ENCODE measurements around the gene MUC21. TPM values are rescaled to one million over a fixed set of nuclear protein-coding genes. Genes with fewer than 3 reads are reported as not detected.
"Not testable (repeated sequence)": the region's sequence is repeated elsewhere in the genome, so short reads cannot be mapped to it uniquely, and the experiment has no call there.

The MUC21 gene
- total RNA-seq, 1 experiment from 2014 or later: not detected

- no peak for DNase-seq (ENCODE audit: extremely low read depth, low read depth)
Measured at GRCh38 chr6:31005249-31006020, 21.9 kb downstream of the MUC21 start.

- DNase-seq (ENCODE audit: extremely low read depth, low read depth): no peak
Measured at GRCh38 chr6:31007694-31008093, 24.2 kb downstream of the MUC21 start.

- no peak for DNase-seq (ENCODE audit: extremely low read depth, low read depth)
Measured at GRCh38 chr6:31008165-31008564, 24.6 kb downstream of the MUC21 start.

- DNase-seq (ENCODE audit: extremely low read depth, low read depth): no peak
Measured at GRCh38 chr6:31009731-31010130, 26.2 kb downstream of the MUC21 start.

- DNase-seq (ENCODE audit: extremely low read depth, low read depth): no peak
Measured at GRCh38 chr6:31010393-31011060, 27.0 kb downstream of the MUC21 start, which contains the start of gene MUC22. MUC22 (plus strand) TSS chr6:31010474; CDS start chr6:31010707, 233 bp downstream.

GRCh38 chr6:31011153-31011552, 27.6 kb downstream of the MUC21 start:
- DNase-seq (ENCODE audit: extremely low read depth, low read depth): no peak

GRCh38 chr6:31016659-31017299, 33.3 kb downstream of the MUC21 start:
- DNase-seq (ENCODE audit: extremely low read depth, low read depth): no peak

- DNase-seq (ENCODE audit: extremely low read depth, low read depth): not testable (repeated sequence)
Measured at GRCh38 chr6:31017436-31017835, 33.9 kb downstream of the MUC21 start.

- no peak for DNase-seq (ENCODE audit: extremely low read depth, low read depth)
Measured at GRCh38 chr6:31020057-31020456, 36.5 kb downstream of the MUC21 start.

- not testable (repeated sequence) for DNase-seq (ENCODE audit: extremely low read depth, low read depth)
Measured at GRCh38 chr6:31020631-31021255, 37.2 kb downstream of the MUC21 start.

- DNase-seq (ENCODE audit: extremely low read depth, low read depth): not testable (repeated sequence)
Measured at GRCh38 chr6:31021705-31022531, 38.4 kb downstream of the MUC21 start.

GRCh38 chr6:31025595-31025994, 42.1 kb downstream of the MUC21 start:
- DNase-seq (ENCODE audit: extremely low read depth, low read depth): no peak

- no peak for DNase-seq (ENCODE audit: extremely low read depth, low read depth)
Measured at GRCh38 chr6:31031095-31031494, 47.6 kb downstream of the MUC21 start.

- no peak for DNase-seq (ENCODE audit: extremely low read depth, low read depth)
Measured at GRCh38 chr6:31033075-31033474, 49.6 kb downstream of the MUC21 start.

- DNase-seq (ENCODE audit: extremely low read depth, low read depth): no peak
Measured at GRCh38 chr6:31035862-31036497, 52.5 kb downstream of the MUC21 start.

- no peak for DNase-seq (ENCODE audit: extremely low read depth, low read depth)
Measured at GRCh38 chr6:31037169-31037568, 53.7 kb downstream of the MUC21 start.

GRCh38 chr6:31037682-31038081, 54.2 kb downstream of the MUC21 start:
- no peak for DNase-seq (ENCODE audit: extremely low read depth, low read depth)

GRCh38 chr6:31038559-31038958, 55.0 kb downstream of the MUC21 start:
- no peak for DNase-seq (ENCODE audit: extremely low read depth, low read depth)

All from NCI-H460 (cell line).